DOHH2 (cell line): ENCODE results near the gene LHB.

Experiments used
- H3F3A ChIP-seq: fragments of 200-600 bp; sonication (generic), shearing (Covaris generic); 2 replicates; pipeline ENCODE4 v1.6.0; 2016; ENCODE audit warnings: antibody characterized with exemption, mild to moderate bottlenecking; ENCODE audit not compliant: control insufficient read depth, insufficient read depth
- H3K27ac ChIP-seq: fragments of 200-600 bp; sonication (generic); 2 replicates; pipeline ENCODE4 v1.5.1; 2014; ENCODE audit warnings: low read depth, mild to moderate bottlenecking, low read length, moderate library complexity
- H3K27me3 ChIP-seq: fragments of 200-600 bp; sonication (generic); 2 replicates; pipeline ENCODE4 v1.6.1; 2014; ENCODE audit warnings: mild to moderate bottlenecking, low read length, mixed read lengths; ENCODE audit not compliant: control insufficient read depth
- H3K36me3 ChIP-seq: fragments of 200-600 bp; sonication (generic); 2 replicates; pipeline ENCODE4 v1.6.1; 2014; ENCODE audit warnings: mild to moderate bottlenecking, low read length, moderate library complexity, mixed read lengths; ENCODE audit not compliant: control insufficient read depth
- H3K4me1 ChIP-seq: fragments of 200-600 bp; sonication (generic); 2 replicates; pipeline ENCODE4 v1.6.1; 2014; ENCODE audit warnings: mild to moderate bottlenecking, low read length, mixed read lengths; ENCODE audit not compliant: control insufficient read depth
- H3K4me2 ChIP-seq: fragments of 200-600 bp; sonication (generic); 2 replicates; pipeline ENCODE4 v1.6.0; 2014; ENCODE audit warnings: mild to moderate bottlenecking, low read length, moderate library complexity
- H3K4me3 ChIP-seq: fragments of 200-600 bp; sonication (generic); 2 replicates; pipeline ENCODE4 v1.5.1; 2014; ENCODE audit warnings: mild to moderate bottlenecking, low read length, mixed read lengths
- H3K79me2 ChIP-seq: fragments of 200-600 bp; sonication (generic); 2 replicates; pipeline ENCODE4 v1.6.1; 2014; ENCODE audit warnings: mild to moderate bottlenecking, low read length, mixed read lengths; ENCODE audit not compliant: control insufficient read depth
- H3K9me2 ChIP-seq: fragments of 200-600 bp; sonication (generic); replicated peaks from 2 replicates; pipeline ENCODE4 v1.6.1; 2014; ENCODE audit warnings: mild to moderate bottlenecking, low read length, mixed read lengths; ENCODE audit not compliant: control insufficient read depth
- H3K9me3 ChIP-seq: fragments of 200-600 bp; sonication (generic); 2 replicates; pipeline ENCODE4 v1.6.1; 2014; ENCODE audit warnings: antibody characterized with exemption, low read length, mixed read lengths; ENCODE audit not compliant: control insufficient read depth, insufficient read depth
- H4K20me1 ChIP-seq: fragments of 200-600 bp; sonication (generic); 2 replicates; pipeline ENCODE4 v1.6.0; 2014; ENCODE audit warnings: low read depth, mild to moderate bottlenecking, antibody characterized with exemption, low read length, moderate library complexity; ENCODE audit not compliant: control insufficient read depth, insufficient read depth
- CTCF ChIP-seq: fragments of 200-600 bp; sonication (generic); IDR thresholded peaks from one replicate; pipeline ENCODE4 v1.5.1; 2014; ENCODE audit warnings: antibody characterized with exemption, mild to moderate bottlenecking, low read depth, low read length; ENCODE audit not compliant: poor library complexity, severe bottlenecking
- EZH2phosphoT487 ChIP-seq: fragments of 200-600 bp; sonication (generic); IDR thresholded peaks from 2 replicates; pipeline ENCODE4 v1.6.1; 2017; ENCODE audit warnings: borderline replicate concordance, mild to moderate bottlenecking, antibody characterized with exemption, low read length, moderate library complexity, mixed read lengths

LHB gene

GRCh38 chr19:48967346-48968178 is 49.3 kb downstream of the LHB start:
- H3F3A ChIP-seq = peaks cover 13% of the 10 kb centered on the region
- H3K27me3 ChIP-seq = no peaks in the 10 kb centered on the region
- H3K4me1 ChIP-seq = peaks cover 68% of the 10 kb centered on the region
- H3K36me3 ChIP-seq = peaks cover 54% of the 10 kb centered on the region
- TF ChIP-seq EZH2phosphoT487 (no peak), CTCF (no peak)
- no peaks in the 10 kb centered on the region for H3K9me2 ChIP-seq
- no peaks in the 10 kb centered on the region for H4K20me1 ChIP-seq
- H3K79me2 ChIP-seq = peaks cover 30% of the 10 kb centered on the region
- H3K9me3 ChIP-seq = no peaks in the 10 kb centered on the region
- peak overlapping the region; percentile 68 for H3K27ac ChIP-seq
- peak overlapping the region; percentile 30 for H3K4me2 ChIP-seq
- H3K4me3 ChIP-seq = no peak overlapping the region

- no peaks in the 10 kb centered on the region for H3K9me2 ChIP-seq
- peak overlapping the region; percentile 68 for H3K27ac ChIP-seq
- H3K9me3 ChIP-seq = no peaks in the 10 kb centered on the region
- H3K79me2 ChIP-seq = peaks cover 30% of the 10 kb centered on the region
- no peak for TF ChIP-seq EZH2phosphoT487
- no peak for TF ChIP-seq CTCF
- peaks cover 54% of the 10 kb centered on the region for H3K36me3 ChIP-seq
- peaks cover 13% of the 10 kb centered on the region for H3F3A ChIP-seq
- H3K27me3 ChIP-seq = no peaks in the 10 kb centered on the region
- H3K4me3 ChIP-seq = peak overlapping the region; percentile 98
- peaks cover 76% of the 10 kb centered on the region for H3K4me1 ChIP-seq
- H3K4me2 ChIP-seq = peak overlapping the region; percentile 89
- H4K20me1 ChIP-seq = no peaks in the 10 kb centered on the region
These were observed 50.1 kb downstream of the LHB start for GRCh38 chr19:48966541-48967345.
